ENCODE measurements around the gene MBD3L5.
"Not testable (repeated sequence)": the region's sequence is repeated elsewhere in the genome, so short reads cannot be mapped to it uniquely, and the experiment has no call there.

MBD3L5 gene

GRCh38 chr19:7052896-7053295 lies 22.5 kb downstream of the MBD3L5 start:
- not testable (repeated sequence) for DNase-seq (ENCODE audit: low spot score)

- DNase-seq (ENCODE audit: low spot score) = not testable (repeated sequence)
These were observed 24.4 kb downstream of the MBD3L5 start for GRCh38 chr19:7054635-7055368.

GRCh38 chr19:7055679-7056078 lies 25.3 kb downstream of the MBD3L5 start:
- not testable (repeated sequence) for DNase-seq (ENCODE audit: low spot score)

GRCh38 chr19:7056371-7056770 lies 26.0 kb downstream of the MBD3L5 start:
- DNase-seq (ENCODE audit: low spot score) = not testable (repeated sequence)

GRCh38 chr19:7058576-7058975 lies 28.2 kb downstream of the MBD3L5 start, which contains the start of gene MBD3L3:
Gene MBD3L3, minus strand, starts transcription at chr19:7058676. Its CDS starts 71 bp downstream, at chr19:7058605.
- DNase-seq (ENCODE audit: low spot score) = not testable (repeated sequence)

GRCh38 chr19:7059977-7060376 lies 29.6 kb downstream of the MBD3L5 start:
- not testable (repeated sequence) for DNase-seq (ENCODE audit: low spot score)

GRCh38 chr19:7063339-7063738 lies 33.0 kb downstream of the MBD3L5 start:
- no peak for DNase-seq (ENCODE audit: low spot score)

GRCh38 chr19:7063764-7064418 lies 33.5 kb downstream of the MBD3L5 start:
- no peak for DNase-seq (ENCODE audit: low spot score)

GRCh38 chr19:7067122-7067521 lies 36.7 kb downstream of the MBD3L5 start:
- not testable (repeated sequence) for DNase-seq (ENCODE audit: low spot score)

GRCh38 chr19:7067716-7068115 lies 37.3 kb downstream of the MBD3L5 start:
- no peak for DNase-seq (ENCODE audit: low spot score)

- no peak for DNase-seq (ENCODE audit: low spot score)
These were observed 38.2 kb downstream of the MBD3L5 start for GRCh38 chr19:7068599-7068998.

- DNase-seq (ENCODE audit: low spot score) = peak; percentile 97
These were observed 38.9 kb downstream of the MBD3L5 start, which contains the start of gene ZNF557 for GRCh38 chr19:7069042-7069903. Gene ZNF557, plus strand, starts transcription at chr19:7069703. Its CDS starts 5,372 bp downstream, at chr19:7075075.

GRCh38 chr19:7069904-7070226 lies 39.5 kb downstream of the MBD3L5 start:
- DNase-seq (ENCODE audit: low spot score) = no peak

GRCh38 chr19:7072541-7072940 lies 42.2 kb downstream of the MBD3L5 start:
- no peak for DNase-seq (ENCODE audit: low spot score)

- no peak for DNase-seq (ENCODE audit: low spot score)
These were observed 44.4 kb downstream of the MBD3L5 start for GRCh38 chr19:7074705-7075282.

- DNase-seq (ENCODE audit: low spot score) = no peak
These were observed 45.8 kb downstream of the MBD3L5 start for GRCh38 chr19:7076151-7076550.

- no peak for DNase-seq (ENCODE audit: low spot score)
These were observed 47.6 kb downstream of the MBD3L5 start for GRCh38 chr19:7078008-7078407.
